AG04449 (cell line): ENCODE measurements around the gene SZT2.

Source experiments
- CTCF ChIA-PET: fragments of 350-600 bp; formaldehyde crosslinking; extraction: SDS; loops from one replicate; lab custom pipeline; 2021; ENCODE audit warnings: antibody characterized with exemption; lab: Yijun Ruan, JAX
- POLR2A ChIA-PET: fragments of 400-600, 350-600 bp; formaldehyde crosslinking; extraction: SDS; loops from one replicate; lab custom pipeline; 2020; ENCODE audit warnings: antibody characterized with exemption, inconsistent platforms; lab: Yijun Ruan, JAX
- DNase-seq: peaks from one replicate; pipeline ENCODE4 v3.0.0-alpha.2; 2010; ENCODE audit warnings: low read depth, low spot score
- H3K4me3 ChIP-seq: 2 replicates; pipeline ENCODE4 v1.5.1; 2011; ENCODE audit warnings: low read depth, mild to moderate bottlenecking, control low read depth, low read length
- CTCF ChIP-seq: IDR thresholded peaks from one replicate; pipeline ENCODE4 v1.5.1; 2011; ENCODE audit warnings: mild to moderate bottlenecking, moderate library complexity, low read length, control low read depth, inconsistent platforms; ENCODE audit not compliant: insufficient read depth; ENCODE audit errors: missing control alignments

The SZT2 gene

DNA sequence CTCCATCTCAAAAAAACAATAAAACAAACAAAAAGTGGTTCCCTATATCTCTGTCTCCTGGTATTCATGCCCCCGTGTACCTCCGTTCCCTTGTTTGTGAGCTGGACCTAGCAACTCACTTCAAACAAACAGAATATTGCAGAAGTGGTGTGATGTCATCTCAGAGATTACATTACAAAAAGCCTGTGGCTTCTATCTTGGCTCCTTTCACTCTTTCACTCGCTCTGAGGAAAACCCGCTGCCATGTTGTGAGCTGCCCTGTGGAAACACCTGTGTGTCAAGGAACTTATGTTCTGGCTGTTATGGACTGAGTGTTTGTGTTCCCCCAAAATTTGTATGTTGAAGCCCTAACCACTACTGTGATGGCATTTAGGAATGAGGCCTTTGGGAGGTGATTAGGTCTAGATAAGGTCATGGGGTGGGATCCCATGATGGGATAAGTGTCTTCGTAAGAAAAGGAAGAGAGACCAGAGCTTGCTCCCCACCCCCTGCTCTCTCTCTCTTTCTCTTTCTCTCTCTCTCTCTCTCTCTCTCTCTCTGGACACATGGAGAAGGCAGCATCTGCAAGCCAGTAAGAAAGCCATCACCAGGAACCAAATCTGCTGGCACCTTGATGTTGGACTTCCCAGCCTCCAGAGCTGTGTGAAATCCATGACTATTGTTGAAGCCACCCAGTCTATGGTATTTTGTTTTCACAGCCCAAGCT is 71.4 kb downstream of the SZT2 start:
- TF ChIP-seq CTCF = no peak
- no peak for DNase-seq
- ChIA-PET CTCF (interaction anchor here (1.2 to 2.0 kb wide), 2 partner anchors 10 to 47 kb away, joined by 3 to 6 read pairs; no protein-coding TSS in a partner anchor), POLR2A (no interaction called here)
- H3K4me3 ChIP-seq = no peak overlapping the region

DNA sequence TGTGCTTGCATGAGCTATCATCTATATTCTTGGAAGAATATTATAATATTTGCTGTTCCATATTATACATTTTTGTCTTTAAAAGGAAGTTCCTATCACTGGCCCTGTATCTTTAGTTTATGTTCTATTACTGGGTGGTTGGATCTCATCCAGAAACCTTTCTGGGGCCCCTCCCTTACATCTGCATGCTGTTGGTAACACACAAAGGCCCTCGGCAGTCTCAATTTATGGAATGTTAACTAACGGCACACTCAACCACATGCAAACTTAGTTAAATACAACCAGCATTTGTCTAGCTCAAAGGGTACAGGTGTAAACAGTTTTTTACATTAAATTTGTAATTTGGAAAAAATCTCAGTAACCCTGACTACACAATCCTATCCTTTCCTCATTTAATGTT is 73.8 kb downstream of the SZT2 start:
- ChIA-PET POLR2A (no interaction called here), CTCF (interaction anchor here (1.0 to 2.0 kb wide), 3 partner anchors 8 to 227 kb away, joined by 3 to 6 read pairs (median 6); partner anchors contain the start of gene HYI)
- no peak for DNase-seq
- H3K4me3 ChIP-seq = no peak overlapping the region
- TF ChIP-seq CTCF = no peak

DNA sequence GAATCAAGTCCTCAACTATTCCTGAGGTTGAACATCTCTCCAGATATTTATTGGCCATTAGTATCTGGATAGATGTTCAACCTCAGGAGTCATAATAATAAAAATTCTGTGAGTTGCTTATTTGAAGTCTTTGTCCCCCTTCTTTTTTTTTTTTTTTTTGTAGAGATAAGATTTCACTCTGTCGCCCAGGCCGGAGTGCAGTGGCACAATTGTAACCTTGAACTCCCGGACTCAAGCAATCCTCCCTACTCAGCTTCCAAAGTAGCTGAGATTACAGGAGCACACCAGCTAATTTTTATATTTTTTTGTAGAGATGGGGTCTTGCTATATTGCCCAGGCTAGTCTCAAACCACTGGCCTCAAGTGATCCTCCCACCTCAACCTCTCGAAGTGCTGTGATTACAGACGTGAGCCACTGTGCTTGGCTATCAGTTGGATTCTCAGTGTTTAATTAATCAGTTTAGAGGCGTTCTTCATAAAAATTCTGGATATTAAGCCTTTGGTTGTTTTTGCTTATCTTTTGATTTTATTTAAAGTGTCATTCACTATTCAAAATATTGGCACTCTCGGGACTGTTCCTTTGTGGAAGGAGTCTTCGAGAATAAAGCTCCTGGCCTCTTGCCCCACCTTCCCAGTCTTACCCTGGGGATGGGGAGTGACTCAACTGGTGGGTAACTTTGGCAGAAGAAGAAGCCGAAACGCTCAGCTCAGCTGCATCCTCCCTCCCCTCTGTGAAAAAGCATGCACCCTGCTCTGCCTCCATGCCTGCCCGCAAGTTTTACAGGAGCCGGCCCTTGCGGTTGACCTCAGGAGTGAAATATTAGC is 75.2 kb downstream of the SZT2 start:
- CTCF ChIA-PET = interaction anchor here (1.1 kb wide), 1 partner anchor 11 kb away, joined by 3 read pairs; the partner anchor contains the start of gene HYI
- DNase-seq = no peak
- no peak overlapping the region for H3K4me3 ChIP-seq
- TF ChIP-seq CTCF = no peak
- POLR2A ChIA-PET = no interaction called here

- CTCF ChIA-PET = interaction anchor here (1.1 kb wide), 1 partner anchor 11 kb away, joined by 3 read pairs; the partner anchor contains the start of gene HYI
- TF ChIP-seq CTCF = no peak
- H3K4me3 ChIP-seq = no peak overlapping the region
- POLR2A ChIA-PET = no interaction called here
- no peak for DNase-seq
Observed at GRCh38 chr1:43465505-43466067, 75.9 kb downstream of the SZT2 start.

DNA sequence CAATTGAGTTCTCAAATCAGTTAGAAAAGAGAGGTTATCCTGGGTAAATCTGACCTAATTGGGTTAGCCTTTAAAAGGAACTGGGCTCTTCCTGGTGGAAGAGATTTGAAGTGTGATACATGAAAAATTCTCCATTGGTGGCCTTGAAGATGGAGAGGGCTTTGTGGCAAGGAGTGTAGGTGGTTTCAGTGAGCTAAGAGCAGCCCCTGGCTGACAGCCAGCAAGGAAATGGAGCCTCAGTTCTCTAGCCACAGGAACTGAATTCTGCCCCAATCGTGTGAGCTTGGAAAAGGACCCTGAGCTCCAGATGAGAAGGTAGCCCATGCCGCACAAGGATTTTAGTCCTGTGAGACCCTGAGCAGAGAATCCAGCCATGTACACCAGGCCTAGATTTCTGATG is 76.7 kb downstream of the SZT2 start:
- CTCF ChIA-PET = no interaction called here
- POLR2A ChIA-PET = no interaction called here
- DNase-seq = no peak
- TF ChIP-seq CTCF = no peak
- no peak overlapping the region for H3K4me3 ChIP-seq
